Astrocyte of the cerebellum (primary cell): ENCODE data around the gene POLR2E.

Experiments
- DNase-seq: peaks from one replicate; pipeline ENCODE4 v3.0.0-alpha.2; 2011; ENCODE audit warnings: low read depth
- H3K4me3 ChIP-seq: 2 replicates; pipeline ENCODE4 v1.5.1; 2011; ENCODE audit warnings: mild to moderate bottlenecking, low read depth, low read length, moderate library complexity
- in situ Hi-C: cut with HindIII; loops from 2 replicates; pipeline ENCODE4 v1.10.0; 2017; ENCODE audit warnings: low sequenced_read_pairs
- TF ChIP-seq, protein P1 (sequence below): IDR thresholded peaks from 2 replicates; pipeline ENCODE4 v1.5.1; 2012; ENCODE audit warnings: low read length, low read depth, moderate library complexity, mild to moderate bottlenecking; ENCODE audit errors: missing control alignments

POLR2E gene

GRCh38 chr19:1057176-1057855 lies 37.9 kb downstream of the POLR2E start:
- no peak overlapping the region for H3K4me3 ChIP-seq
- TF ChIP-seq, protein P1, sequence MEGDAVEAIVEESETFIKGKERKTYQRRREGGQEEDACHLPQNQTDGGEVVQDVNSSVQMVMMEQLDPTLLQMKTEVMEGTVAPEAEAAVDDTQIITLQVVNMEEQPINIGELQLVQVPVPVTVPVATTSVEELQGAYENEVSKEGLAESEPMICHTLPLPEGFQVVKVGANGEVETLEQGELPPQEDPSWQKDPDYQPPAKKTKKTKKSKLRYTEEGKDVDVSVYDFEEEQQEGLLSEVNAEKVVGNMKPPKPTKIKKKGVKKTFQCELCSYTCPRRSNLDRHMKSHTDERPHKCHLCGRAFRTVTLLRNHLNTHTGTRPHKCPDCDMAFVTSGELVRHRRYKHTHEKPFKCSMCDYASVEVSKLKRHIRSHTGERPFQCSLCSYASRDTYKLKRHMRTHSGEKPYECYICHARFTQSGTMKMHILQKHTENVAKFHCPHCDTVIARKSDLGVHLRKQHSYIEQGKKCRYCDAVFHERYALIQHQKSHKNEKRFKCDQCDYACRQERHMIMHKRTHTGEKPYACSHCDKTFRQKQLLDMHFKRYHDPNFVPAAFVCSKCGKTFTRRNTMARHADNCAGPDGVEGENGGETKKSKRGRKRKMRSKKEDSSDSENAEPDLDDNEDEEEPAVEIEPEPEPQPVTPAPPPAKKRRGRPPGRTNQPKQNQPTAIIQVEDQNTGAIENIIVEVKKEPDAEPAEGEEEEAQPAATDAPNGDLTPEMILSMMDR, result no peak
- in situ Hi-C loops, result no loop called here
- peak; percentile 40 for DNase-seq

- no peak for DNase-seq
- TF ChIP-seq, protein P1, result no peak
- no peak overlapping the region for H3K4me3 ChIP-seq
- in situ Hi-C loops, result no loop called here
These were observed 39.1 kb downstream of the POLR2E start for GRCh38 chr19:1055886-1056620.

GRCh38 chr19:1055028-1055425 lies 40.1 kb downstream of the POLR2E start:
- DNase-seq, result no peak
- H3K4me3 ChIP-seq, result no peak overlapping the region
- TF ChIP-seq, protein P1, result no peak
- in situ Hi-C loops, result no loop called here

DNA sequence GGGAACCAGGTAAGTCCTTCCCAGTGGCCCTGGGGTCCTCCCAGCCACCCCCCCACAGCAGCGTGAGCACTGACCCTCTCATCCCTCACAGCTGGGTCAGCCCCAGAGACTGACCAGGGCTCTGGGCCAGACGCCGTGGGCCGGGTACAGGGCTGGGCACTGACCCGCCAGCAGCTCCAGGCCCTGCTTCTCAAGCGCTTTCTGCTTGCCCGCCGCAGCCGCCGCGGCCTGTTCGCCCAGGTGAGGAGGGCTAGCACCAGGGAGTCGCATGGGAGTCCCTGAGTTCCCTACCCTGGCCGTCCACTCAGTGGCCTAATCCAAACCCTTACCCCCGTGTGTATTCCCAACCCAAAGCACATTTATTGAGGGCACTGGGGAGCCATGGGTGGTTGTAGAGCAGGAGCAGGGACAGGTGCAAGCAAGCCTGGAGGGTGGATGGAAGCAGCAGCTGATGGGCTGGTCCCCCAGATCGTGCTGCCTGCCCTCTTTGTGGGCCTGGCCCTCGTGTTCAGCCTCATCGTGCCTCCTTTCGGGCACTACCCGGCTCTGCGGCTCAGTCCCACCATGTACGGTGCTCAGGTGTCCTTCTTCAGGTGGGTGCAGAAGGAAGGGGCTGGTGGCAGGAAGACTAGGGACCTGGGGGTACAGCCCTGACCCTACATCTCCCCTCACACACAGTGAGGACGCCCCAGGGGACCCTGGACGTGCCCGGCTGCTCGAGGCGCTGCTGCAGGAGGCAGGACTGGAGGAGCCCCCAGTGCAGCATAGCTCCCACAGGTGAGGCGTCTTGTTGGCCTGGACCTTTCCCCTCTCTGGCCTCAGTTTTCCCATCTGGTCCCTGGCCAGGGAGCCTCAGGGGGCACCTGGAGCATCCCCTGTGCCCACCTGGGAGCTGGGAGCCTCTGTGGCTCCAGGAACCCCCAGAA lies 40.8 kb downstream of the POLR2E start:
- no peak overlapping the region for H3K4me3 ChIP-seq
- in situ Hi-C loops, result no loop called here
- TF ChIP-seq, protein P1, result no peak
- DNase-seq, result no peak

DNA sequence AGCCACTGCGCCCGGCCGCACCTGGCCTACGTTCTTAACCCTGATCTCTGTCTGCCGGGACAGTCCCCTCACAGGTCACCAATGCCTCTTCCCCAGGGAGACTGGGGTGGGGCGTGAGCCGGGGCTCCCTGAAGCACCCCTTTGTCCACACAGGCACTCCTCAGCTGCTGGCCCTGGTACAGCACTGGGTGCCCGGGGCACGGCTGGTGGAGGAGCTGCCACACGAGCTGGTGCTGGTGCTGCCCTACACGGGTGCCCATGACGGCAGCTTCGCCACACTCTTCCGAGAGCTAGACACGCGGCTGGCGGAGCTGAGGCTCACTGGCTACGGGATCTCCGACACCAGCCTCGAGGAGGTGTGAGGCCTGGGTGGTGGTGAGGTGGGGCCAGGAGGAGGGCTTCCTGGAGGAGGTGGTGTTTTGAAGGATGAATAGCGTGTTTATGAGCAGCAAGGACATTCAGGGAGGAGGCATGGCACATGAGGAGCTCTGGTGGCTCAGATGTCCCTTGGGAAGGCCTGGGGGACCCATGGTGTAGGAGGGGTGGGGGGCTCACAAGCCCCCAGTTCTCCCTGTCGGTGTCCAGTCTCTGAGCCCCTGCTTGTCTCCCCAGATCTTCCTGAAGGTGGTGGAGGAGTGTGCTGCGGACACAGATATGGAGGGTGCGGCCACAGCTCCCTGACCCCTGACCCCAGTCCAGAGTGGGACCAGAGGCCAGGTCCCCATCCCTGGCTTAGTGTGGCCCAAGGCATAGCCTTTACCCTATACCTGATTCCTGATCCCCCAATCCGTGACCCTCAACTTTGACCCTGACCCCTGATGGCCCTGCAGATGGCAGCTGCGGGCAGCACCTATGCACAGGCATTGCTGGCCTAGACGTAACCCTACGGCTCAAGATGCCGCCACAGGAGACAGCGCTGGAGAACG lies 41.7 kb downstream of the POLR2E start:
- H3K4me3 ChIP-seq, result no peak overlapping the region
- in situ Hi-C loops, result no loop called here
- no peak for DNase-seq
- TF ChIP-seq, protein P1, result no peak
